Astrocyte (in vitro differentiated cells and primary cell): ENCODE results near the gene SNX24.

Experiments used
- EZH2 ChIP-seq: IDR thresholded peaks from 2 replicates; pipeline ENCODE4 v1.6.1; 2012; ENCODE audit warnings: mild to moderate bottlenecking, low read length, inconsistent platforms; ENCODE audit not compliant: insufficient read depth
- TF ChIP-seq, protein P1 (sequence below): IDR thresholded peaks from 2 replicates; pipeline ENCODE4 v1.5.1; 2011; ENCODE audit warnings: low read depth, mild to moderate bottlenecking, inconsistent platforms, low read length, moderate library complexity; ENCODE audit not compliant: insufficient read depth

DNA sequence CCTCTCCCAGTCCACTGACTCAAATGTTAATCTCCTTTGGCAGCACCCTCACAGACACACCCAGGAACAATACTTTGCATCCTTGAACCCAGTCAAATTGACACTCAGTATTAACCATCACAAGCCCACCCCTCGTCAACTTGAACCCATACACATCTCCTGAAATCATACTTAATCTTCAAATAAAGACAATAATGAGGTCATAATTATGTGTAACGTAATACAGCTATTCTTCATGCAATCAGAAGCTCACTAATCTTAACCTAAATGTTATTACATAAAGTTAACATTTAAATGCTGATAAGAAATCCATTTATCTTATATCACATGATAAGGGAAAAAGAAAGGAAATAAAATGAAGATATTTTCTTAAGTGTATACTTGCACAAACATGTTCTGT is 125.9 kb downstream of the SNX24 start:
- TF ChIP-seq, protein P1, sequence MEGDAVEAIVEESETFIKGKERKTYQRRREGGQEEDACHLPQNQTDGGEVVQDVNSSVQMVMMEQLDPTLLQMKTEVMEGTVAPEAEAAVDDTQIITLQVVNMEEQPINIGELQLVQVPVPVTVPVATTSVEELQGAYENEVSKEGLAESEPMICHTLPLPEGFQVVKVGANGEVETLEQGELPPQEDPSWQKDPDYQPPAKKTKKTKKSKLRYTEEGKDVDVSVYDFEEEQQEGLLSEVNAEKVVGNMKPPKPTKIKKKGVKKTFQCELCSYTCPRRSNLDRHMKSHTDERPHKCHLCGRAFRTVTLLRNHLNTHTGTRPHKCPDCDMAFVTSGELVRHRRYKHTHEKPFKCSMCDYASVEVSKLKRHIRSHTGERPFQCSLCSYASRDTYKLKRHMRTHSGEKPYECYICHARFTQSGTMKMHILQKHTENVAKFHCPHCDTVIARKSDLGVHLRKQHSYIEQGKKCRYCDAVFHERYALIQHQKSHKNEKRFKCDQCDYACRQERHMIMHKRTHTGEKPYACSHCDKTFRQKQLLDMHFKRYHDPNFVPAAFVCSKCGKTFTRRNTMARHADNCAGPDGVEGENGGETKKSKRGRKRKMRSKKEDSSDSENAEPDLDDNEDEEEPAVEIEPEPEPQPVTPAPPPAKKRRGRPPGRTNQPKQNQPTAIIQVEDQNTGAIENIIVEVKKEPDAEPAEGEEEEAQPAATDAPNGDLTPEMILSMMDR: no peak
- no peak for TF ChIP-seq EZH2
